Neural progenitor cell (in vitro differentiated cells): ENCODE results near the gene PMIS2. TPM values are rescaled to one million over a fixed set of nuclear protein-coding genes. Genes with fewer than 3 reads are reported as not detected.

ENCODE experiments used
- DNase-seq: peaks from one replicate; pipeline ENCODE4 v3.0.0-alpha.2; 2016; ENCODE audit warnings: low spot score
- H2AFZ ChIP-seq: fragments of 200-600 bp; sonication (generic); replicated peaks from 2 replicates; pipeline ENCODE4 v1.6.1; 2016; ENCODE audit warnings: antibody characterized with exemption
- H3F3A ChIP-seq: fragments of 200-600 bp; sonication (generic); 2 replicates; pipeline ENCODE4 v1.6.1; 2016; ENCODE audit warnings: antibody characterized with exemption, low read depth
- H3K27ac ChIP-seq: fragments of 200-600 bp; sonication (generic); 2 replicates; pipeline ENCODE4 v1.5.1; 2016; ENCODE audit warnings: mild to moderate bottlenecking
- H3K27me3 ChIP-seq: fragments of 200-600 bp; sonication (generic); 2 replicates; pipeline ENCODE4 v1.6.1; 2016; ENCODE audit warnings: mild to moderate bottlenecking, moderate library complexity
- H3K36me3 ChIP-seq: fragments of 200-600 bp; sonication (generic); 2 replicates; pipeline ENCODE4 v1.5.1; 2016
- H3K4me1 ChIP-seq: fragments of 200-600 bp; sonication (generic); 2 replicates; pipeline ENCODE4 v1.6.1; 2016; ENCODE audit warnings: mixed run types
- H3K4me2 ChIP-seq: fragments of 200-600 bp; sonication (generic); 2 replicates; pipeline ENCODE4 v1.6.1; 2016
- H3K4me3 ChIP-seq: fragments of 200-600 bp; sonication (generic); 2 replicates; pipeline ENCODE4 v1.5.1; 2016
- H3K79me2 ChIP-seq: fragments of 200-600 bp; sonication (generic); 2 replicates; pipeline ENCODE4 v1.6.1; 2016; ENCODE audit warnings: low read depth
- H3K9ac ChIP-seq: fragments of 200-600 bp; sonication (generic); 2 replicates; pipeline ENCODE4 v1.6.1; 2016
- H3K9me3 ChIP-seq: fragments of 200-600 bp; sonication (generic); 2 replicates; pipeline ENCODE4 v1.5.1; 2016; ENCODE audit warnings: low read depth
- H4K20me1 ChIP-seq: fragments of 200-600 bp; sonication (generic); 2 replicates; pipeline ENCODE4 v1.6.1; 2016; ENCODE audit warnings: low read depth
- H3K27ac Mint-ChIP-seq: 3 replicates; pipeline ENCODE4 v1.8.0; 2021; ENCODE audit warnings: mixed read lengths
- H3K27me3 Mint-ChIP-seq: 2 replicates; pipeline ENCODE4 v1.8.0; 2022; ENCODE audit warnings: low read depth, mild to moderate bottlenecking, inconsistent platforms, moderate library complexity, mixed read lengths; ENCODE audit not compliant: insufficient read depth
- H3K36me3 Mint-ChIP-seq: 3 replicates; pipeline ENCODE4 v1.8.0; 2021; ENCODE audit warnings: mixed read lengths
- H3K4me1 Mint-ChIP-seq: 3 replicates; pipeline ENCODE4 v1.8.0; 2021; ENCODE audit warnings: mixed read lengths
- H3K4me3 Mint-ChIP-seq: 3 replicates; pipeline ENCODE4 v1.8.0; 2021; ENCODE audit warnings: mild to moderate bottlenecking, moderate library complexity, mixed read lengths
- H3K9me3 Mint-ChIP-seq: 3 replicates; pipeline ENCODE4 v1.8.0; 2020; ENCODE audit warnings: mixed read lengths
- CTCF ChIP-seq: fragments of 200-600 bp; sonication (generic); IDR thresholded peaks from 2 replicates; pipeline ENCODE4 v1.5.1; 2017; ENCODE audit warnings: antibody characterized with exemption, mild to moderate bottlenecking
- EZH2 ChIP-seq: fragments of 200-600 bp; sonication (generic); IDR thresholded peaks from 2 replicates; pipeline ENCODE4 v1.6.1; 2017; ENCODE audit warnings: antibody characterized with exemption, mild to moderate bottlenecking, moderate library complexity
- EZH2phosphoT487 ChIP-seq: fragments of 200-600 bp; sonication (generic); IDR thresholded peaks from 2 replicates; pipeline ENCODE4 v1.6.1; 2017; ENCODE audit warnings: antibody characterized with exemption
- total RNA-seq: library from RNA; depleted of rRNA; stranded (reverse); fragments of >200 nt; gene quantifications from 2 replicates; pipeline ENCODE4 v1.2.3, GENCODE V29; 2015; ENCODE audit warnings: low replicate concordance

PMIS2 gene
- total RNA-seq, 1 donor from 2014 or later, result not detected

GRCh38 chr19:35618857-35619256, 32.9 kb downstream of the PMIS2 start:
- H3K27ac Mint-ChIP-seq, result no peak overlapping the region
- Histone ChIP-seq H3F3A (no peaks in the 10 kb centered on the region), H3K9me3 (no peaks in the 10 kb centered on the region), H3K36me3 (no peaks in the 10 kb centered on the region), H3K79me2 (no peaks in the 10 kb centered on the region), H3K27ac (no peak overlapping the region), H3K9ac (no peak overlapping the region), H2AFZ (no peak overlapping the region), H3K4me3 (no peak overlapping the region), H4K20me1 (no peaks in the 10 kb centered on the region), H3K27me3 (no peaks in the 10 kb centered on the region), H3K4me2 (no peak overlapping the region), H3K4me1 (no peaks in the 10 kb centered on the region)
- DNase-seq, result no peak
- TF ChIP-seq CTCF (peak; percentile 11), EZH2phosphoT487 (no peak)
- H3K4me1 Mint-ChIP-seq, result no peaks in the 10 kb centered on the region
- peaks cover 4% of the 10 kb centered on the region for H3K27me3 Mint-ChIP-seq
- no peak overlapping the region for H3K4me3 Mint-ChIP-seq
- H3K36me3 Mint-ChIP-seq, result peaks cover 10% of the 10 kb centered on the region
- H3K9me3 Mint-ChIP-seq, result no peaks in the 10 kb centered on the region

GRCh38 chr19:35619290-35619923, 33.4 kb downstream of the PMIS2 start:
- Mint-ChIP-seq H3K4me3 (no peak overlapping the region), H3K36me3 (peaks cover 10% of the 10 kb centered on the region), H3K27ac (no peak overlapping the region), H3K27me3 (peaks cover 3% of the 10 kb centered on the region), H3K9me3 (no peaks in the 10 kb centered on the region), H3K4me1 (no peaks in the 10 kb centered on the region)
- H3K27me3 ChIP-seq, result no peaks in the 10 kb centered on the region
- no peak overlapping the region for H2AFZ ChIP-seq
- no peak overlapping the region for H3K9ac ChIP-seq
- no peak for DNase-seq
- no peaks in the 10 kb centered on the region for H3K79me2 ChIP-seq
- H4K20me1 ChIP-seq, result no peaks in the 10 kb centered on the region
- no peak overlapping the region for H3K27ac ChIP-seq
- H3K4me1 ChIP-seq, result no peaks in the 10 kb centered on the region
- no peak overlapping the region for H3K4me3 ChIP-seq
- TF ChIP-seq EZH2phosphoT487, result no peak
- no peak for TF ChIP-seq CTCF
- no peak for TF ChIP-seq EZH2
- H3K36me3 ChIP-seq, result no peaks in the 10 kb centered on the region
- H3F3A ChIP-seq, result no peaks in the 10 kb centered on the region
- H3K4me2 ChIP-seq, result no peak overlapping the region
- no peaks in the 10 kb centered on the region for H3K9me3 ChIP-seq

GRCh38 chr19:35620001-35620400, 34.0 kb downstream of the PMIS2 start:
- no peaks in the 10 kb centered on the region for H3K36me3 ChIP-seq

More at GRCh38 chr19:35620001-35620400, 34.0 kb downstream of the PMIS2 start:
- Histone ChIP-seq H2AFZ (no peak overlapping the region), H3K27ac (no peak overlapping the region), H3K4me1 (no peaks in the 10 kb centered on the region), H3K79me2 (no peaks in the 10 kb centered on the region), H3K9me3 (no peaks in the 10 kb centered on the region), H3K27me3 (no peaks in the 10 kb centered on the region), H3K4me3 (no peak overlapping the region), H3K9ac (no peak overlapping the region), H3F3A (no peaks in the 10 kb centered on the region), H4K20me1 (no peaks in the 10 kb centered on the region), H3K4me2 (no peak overlapping the region)
- no peak for DNase-seq
- Mint-ChIP-seq H3K4me3 (peak overlapping the region; percentile 13), H3K9me3 (no peaks in the 10 kb centered on the region), H3K27ac (no peak overlapping the region), H3K27me3 (peaks cover 2% of the 10 kb centered on the region), H3K36me3 (peaks cover 10% of the 10 kb centered on the region), H3K4me1 (no peaks in the 10 kb centered on the region)
- TF ChIP-seq EZH2 (no peak), CTCF (no peak), EZH2phosphoT487 (no peak)
